GM18858 (cell line): ENCODE measurements around the gene RMDN2.
A peak's percentile ranks its signal among the peaks of the same experiment; 100 is the strongest.

Experiments used
- ATAC-seq: cut with Tn5 transposase; IDR thresholded peaks from one replicate; pipeline ENCODE4 v1.9.1; 2021; ENCODE audit not compliant: unreplicated experiment

RMDN2 gene

GRCh38 chr2:38037757-38038621, 112.9 kb downstream of the RMDN2 start:
- peak; percentile 63 for ATAC-seq

DNA sequence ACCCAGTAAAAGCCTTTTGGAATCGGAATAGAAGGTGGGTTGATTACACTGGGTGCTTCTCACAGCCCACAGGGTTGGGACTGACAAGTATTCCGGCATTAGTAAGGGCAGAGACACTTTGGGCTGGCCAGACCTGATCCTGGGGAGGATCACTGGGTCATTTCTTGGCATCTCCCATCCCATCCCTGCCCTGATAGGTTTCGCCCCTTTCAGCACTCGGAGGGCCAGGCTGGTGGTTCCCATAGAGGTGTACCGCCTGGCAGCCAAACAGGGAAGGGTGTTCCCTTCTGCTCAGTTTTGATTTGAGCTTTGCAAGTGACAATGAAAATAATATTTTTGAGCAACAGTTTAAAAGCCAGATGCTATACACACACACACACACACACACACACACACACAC, 113.6 kb downstream of the RMDN2 start:
- no peak for ATAC-seq

- ATAC-seq: no peak
These were observed 114.2 kb downstream of the RMDN2 start for GRCh38 chr2:38039121-38039910.

DNA sequence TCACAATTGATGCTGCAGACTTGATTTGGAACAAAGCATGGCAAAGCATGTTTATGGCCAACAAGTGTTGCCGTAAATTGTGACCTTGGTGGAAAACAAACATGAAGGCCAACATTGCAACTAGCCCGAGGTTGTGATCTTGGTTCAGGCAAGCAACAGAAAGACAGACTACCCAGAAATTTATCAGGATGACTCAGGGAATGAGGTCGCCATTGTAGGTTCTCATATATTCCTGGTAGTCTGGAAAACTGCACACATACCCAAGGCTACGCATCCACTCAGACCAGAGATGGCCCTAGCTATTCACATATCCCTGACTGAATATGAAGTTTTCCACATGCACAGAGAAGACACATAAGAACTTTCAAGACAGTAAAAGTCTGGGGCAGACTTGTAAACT, 120.7 kb downstream of the RMDN2 start:
- ATAC-seq: no peak

GRCh38 chr2:38056216-38056615, 131.1 kb downstream of the RMDN2 start:
- no peak for ATAC-seq

GRCh38 chr2:38057651-38058410, 132.7 kb downstream of the RMDN2 start:
- no peak for ATAC-seq

GRCh38 chr2:38060236-38061018, 135.3 kb downstream of the RMDN2 start:
- no peak for ATAC-seq

DNA sequence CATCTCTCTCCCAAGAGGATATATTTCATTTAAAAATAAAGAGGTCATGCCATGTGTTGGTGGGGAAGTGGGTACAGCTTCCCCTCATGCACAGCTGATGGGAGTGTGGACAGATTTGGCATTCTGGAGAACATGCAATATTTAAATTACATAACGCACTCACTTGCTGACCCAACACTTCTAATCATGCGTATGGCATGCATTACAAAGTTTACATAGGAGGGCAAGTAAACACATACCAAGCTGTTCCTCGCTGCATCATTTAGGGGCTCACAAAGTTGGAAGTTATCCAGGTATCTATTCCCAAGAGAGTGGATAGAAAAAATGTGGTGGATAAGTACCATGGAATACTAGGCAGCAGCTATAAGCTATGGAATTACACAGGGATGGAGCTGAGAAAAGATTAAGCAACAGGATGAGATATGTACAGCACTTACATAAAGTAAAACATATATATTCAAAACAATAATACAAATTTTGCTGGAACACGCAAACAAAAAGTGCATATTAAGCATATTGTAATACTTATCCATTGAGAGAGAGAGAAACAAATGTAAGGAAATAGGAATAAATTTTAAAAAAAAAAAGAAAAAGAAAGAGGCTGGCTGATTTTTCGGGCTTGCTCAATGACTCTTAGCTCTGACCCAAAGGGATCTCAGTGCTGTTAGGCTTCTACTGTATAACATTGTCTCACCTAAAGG, 139.9 kb downstream of the RMDN2 start:
- ATAC-seq: no peak

DNA sequence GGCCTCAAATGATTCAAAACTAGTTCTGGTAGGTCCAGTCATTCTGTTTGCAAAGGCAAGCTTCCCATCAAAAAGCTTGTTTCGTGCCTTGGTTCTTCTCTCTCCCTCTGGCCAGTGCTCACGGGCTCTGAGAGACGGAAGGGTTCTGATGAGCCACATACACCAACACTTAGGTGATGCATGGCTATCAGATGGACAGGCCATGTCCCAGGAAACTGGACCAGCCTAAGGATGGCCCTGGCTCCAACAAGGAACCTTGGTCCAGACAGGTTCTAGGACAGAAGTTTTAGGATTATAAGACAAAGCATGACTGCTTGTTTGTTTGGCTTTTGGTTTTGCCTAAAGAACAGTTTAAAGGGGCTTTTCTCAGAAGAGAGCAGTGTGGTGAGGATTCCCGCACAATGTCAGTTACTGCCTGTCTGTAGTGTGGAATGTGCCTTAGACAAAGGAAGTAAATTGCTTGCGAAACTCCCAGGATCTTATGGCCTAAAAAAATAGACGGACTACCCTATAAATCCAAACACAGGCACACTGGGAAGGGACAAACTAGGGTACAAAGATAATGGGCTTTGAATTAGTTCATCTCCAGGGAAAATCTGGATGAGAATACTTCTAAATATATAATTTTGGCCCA, 140.5 kb downstream of the RMDN2 start:
- ATAC-seq: no peak

- no peak for ATAC-seq
These were observed 141.5 kb downstream of the RMDN2 start for GRCh38 chr2:38066421-38067115.
